Panc1 (cell line): ENCODE data around the gene IL18.

ENCODE experiments used
- CTCF ChIP-seq: fragments of 450-650 bp; IDR thresholded peaks from 2 replicates; pipeline ENCODE4 v1.5.1; 2017; ENCODE audit warnings: mild to moderate bottlenecking
- POLR2AphosphoS5 ChIP-seq: IDR thresholded peaks from 2 replicates; pipeline ENCODE4 v1.6.1; 2012; ENCODE audit warnings: mild to moderate bottlenecking, low read depth, low read length, moderate library complexity
- TCF7L2 ChIP-seq: IDR thresholded peaks from 2 replicates; pipeline ENCODE4 v1.6.1; 2011; ENCODE audit warnings: mild to moderate bottlenecking, low read depth, low read length, inconsistent platforms
- TF ChIP-seq, protein P1 (sequence below), 2 experiments: IDR thresholded peaks; 2 replicates each; pipeline ENCODE4 v1.6.1; 2011 to 2012; ENCODE audit warnings: low read depth in 2 of 2, control low read depth in 1 of 2, low read length in 1 of 2, mild to moderate bottlenecking in 1 of 2, moderate library complexity in 1 of 2; ENCODE audit not compliant: insufficient read depth in 1 of 2

DNA sequence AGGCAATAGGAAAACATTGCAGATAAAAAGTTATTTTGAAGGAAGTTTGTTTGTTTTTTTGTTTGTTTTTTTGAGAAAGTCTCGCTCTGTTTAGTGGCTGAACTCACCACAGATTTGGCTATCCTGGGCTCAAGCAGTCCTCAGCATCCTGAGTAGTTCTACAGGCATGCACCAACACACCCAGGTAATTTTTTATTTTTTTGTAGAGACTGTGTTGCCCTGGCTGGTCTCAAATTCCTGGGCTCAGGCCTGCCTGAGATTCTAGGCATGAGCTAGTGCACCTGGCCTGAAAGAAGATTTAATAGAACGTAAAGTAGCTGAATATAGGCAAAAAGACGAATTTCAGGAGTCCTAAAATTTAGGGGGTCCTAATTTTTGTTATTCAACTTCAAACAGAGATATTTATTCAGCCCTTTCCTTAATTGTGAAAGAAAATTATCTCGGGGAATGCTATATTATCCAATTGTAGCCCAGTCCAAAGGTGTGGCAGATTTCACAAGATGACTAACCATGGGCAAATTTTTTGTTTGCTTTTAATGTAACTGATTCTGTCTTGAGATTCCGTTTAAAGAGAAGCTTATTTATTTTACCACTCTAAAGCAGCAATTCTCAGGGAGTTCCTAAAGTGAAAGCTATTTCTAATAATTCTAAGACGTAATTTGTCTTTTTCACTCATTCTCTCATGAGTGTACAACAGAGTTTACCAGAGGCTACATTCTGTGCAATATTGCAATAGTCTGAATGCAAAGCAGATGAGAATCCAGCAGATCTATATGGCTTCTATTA is 940 bp downstream of the IL18 start:
- no peak for TF ChIP-seq CTCF
- no peak for TF ChIP-seq POLR2AphosphoS5
- TF ChIP-seq TCF7L2 = no peak
- TF ChIP-seq, protein P1, sequence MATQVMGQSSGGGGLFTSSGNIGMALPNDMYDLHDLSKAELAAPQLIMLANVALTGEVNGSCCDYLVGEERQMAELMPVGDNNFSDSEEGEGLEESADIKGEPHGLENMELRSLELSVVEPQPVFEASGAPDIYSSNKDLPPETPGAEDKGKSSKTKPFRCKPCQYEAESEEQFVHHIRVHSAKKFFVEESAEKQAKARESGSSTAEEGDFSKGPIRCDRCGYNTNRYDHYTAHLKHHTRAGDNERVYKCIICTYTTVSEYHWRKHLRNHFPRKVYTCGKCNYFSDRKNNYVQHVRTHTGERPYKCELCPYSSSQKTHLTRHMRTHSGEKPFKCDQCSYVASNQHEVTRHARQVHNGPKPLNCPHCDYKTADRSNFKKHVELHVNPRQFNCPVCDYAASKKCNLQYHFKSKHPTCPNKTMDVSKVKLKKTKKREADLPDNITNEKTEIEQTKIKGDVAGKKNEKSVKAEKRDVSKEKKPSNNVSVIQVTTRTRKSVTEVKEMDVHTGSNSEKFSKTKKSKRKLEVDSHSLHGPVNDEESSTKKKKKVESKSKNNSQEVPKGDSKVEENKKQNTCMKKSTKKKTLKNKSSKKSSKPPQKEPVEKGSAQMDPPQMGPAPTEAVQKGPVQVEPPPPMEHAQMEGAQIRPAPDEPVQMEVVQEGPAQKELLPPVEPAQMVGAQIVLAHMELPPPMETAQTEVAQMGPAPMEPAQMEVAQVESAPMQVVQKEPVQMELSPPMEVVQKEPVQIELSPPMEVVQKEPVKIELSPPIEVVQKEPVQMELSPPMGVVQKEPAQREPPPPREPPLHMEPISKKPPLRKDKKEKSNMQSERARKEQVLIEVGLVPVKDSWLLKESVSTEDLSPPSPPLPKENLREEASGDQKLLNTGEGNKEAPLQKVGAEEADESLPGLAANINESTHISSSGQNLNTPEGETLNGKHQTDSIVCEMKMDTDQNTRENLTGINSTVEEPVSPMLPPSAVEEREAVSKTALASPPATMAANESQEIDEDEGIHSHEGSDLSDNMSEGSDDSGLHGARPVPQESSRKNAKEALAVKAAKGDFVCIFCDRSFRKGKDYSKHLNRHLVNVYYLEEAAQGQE (IDR thresholded peaks at IDR 0.05; ENCODE audit: insufficient read depth in 1 of 2, low read depth in 2 of 2, low read length in 1 of 2) = no peak
